Embryonic facial prominence (tissue), 1 donor: Measurements from ENCODE around the gene SLC12A5.

ENCODE experiments used
- DNase-seq: peaks from one replicate; pipeline ENCODE4 v3.0.0-alpha.2; 2016; ENCODE audit errors: extremely low spot score

SLC12A5 gene

DNA sequence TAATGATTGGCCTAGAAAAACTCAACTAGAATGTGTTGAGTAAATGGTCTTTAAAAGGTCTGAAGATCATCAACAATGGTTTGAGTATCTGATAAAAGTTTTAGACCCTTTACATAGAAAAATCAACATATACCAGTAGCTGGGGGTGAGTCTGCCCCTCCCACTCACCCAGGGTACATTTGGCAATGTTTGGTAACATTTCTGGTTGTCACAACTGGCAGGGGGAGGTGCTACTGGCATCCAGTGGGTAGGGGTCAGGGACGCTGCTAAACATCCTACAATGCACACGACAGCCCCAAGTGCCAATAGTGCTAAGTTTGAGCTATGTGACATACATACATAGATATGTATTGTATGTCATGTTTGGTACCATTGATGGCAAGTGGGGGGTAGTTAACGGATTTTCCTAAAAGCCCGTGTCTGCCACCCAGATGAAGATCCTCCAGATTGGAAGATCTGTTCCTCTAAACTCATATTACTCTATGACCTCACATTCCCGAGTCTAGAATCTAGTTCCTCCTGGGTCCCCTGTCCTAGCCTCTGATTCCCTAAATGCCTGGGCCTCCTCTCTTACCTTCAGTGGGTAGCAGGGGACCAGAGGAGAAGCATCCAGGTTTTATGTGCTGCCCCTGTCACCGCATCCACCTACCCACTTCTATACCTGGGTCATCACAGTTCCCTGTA lies 22.9 kb upstream of the SLC12A5 start:
- DNase-seq, result no peak

DNA sequence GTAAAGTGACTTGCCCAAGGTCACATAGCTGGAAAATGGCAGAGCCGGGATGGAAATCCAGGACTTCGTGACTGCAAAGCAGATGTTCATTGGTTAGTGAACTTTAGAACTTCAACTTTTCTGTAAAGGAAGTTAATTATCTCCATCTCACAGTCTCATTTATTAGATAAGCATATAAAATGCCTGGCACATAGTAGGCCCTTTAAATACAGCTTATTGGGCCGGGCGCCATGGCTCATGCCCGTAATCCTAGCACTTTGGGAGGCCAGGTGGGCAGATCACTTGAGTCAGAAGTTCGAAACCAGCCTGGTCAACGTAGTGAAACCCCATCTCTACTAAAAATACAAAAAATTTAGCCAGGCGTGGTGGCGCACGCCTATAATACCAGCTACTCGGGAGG lies 22.1 kb upstream of the SLC12A5 start:
- DNase-seq, result no peak

DNA sequence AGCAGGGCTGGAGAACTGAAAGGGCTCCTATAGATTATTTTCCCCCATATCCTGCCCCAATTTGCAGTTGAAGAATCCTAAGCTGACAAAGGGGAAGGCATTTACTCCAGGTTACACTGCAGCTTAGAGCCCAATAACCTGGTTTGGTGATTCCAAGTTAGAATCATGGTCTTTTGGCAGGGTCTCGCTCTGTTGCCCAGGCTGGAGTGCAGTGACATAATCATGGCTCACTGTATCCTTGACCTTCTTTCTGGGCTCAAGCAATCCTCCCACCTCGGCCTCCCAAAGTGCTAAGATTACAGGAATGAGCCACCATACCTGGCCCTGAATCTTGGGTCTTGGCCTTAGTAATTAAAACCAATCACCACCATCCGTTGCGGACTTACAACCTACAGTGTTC lies 21.3 kb upstream of the SLC12A5 start:
- DNase-seq, result no peak

DNA sequence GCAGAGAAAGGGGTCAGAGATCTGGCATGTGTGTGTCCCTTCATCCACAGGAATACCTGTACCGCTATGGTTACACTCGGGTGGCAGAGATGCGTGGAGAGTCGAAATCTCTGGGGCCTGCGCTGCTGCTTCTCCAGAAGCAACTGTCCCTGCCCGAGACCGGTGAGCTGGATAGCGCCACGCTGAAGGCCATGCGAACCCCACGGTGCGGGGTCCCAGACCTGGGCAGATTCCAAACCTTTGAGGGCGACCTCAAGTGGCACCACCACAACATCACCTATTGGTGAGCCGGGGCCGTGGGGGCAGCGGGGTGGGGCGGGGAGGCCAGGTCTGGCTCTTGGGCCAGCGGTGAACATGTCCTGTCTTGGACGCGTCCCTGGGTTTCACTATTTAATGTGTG lies 19.2 kb upstream of the SLC12A5 start:
- DNase-seq, result no peak

DNA sequence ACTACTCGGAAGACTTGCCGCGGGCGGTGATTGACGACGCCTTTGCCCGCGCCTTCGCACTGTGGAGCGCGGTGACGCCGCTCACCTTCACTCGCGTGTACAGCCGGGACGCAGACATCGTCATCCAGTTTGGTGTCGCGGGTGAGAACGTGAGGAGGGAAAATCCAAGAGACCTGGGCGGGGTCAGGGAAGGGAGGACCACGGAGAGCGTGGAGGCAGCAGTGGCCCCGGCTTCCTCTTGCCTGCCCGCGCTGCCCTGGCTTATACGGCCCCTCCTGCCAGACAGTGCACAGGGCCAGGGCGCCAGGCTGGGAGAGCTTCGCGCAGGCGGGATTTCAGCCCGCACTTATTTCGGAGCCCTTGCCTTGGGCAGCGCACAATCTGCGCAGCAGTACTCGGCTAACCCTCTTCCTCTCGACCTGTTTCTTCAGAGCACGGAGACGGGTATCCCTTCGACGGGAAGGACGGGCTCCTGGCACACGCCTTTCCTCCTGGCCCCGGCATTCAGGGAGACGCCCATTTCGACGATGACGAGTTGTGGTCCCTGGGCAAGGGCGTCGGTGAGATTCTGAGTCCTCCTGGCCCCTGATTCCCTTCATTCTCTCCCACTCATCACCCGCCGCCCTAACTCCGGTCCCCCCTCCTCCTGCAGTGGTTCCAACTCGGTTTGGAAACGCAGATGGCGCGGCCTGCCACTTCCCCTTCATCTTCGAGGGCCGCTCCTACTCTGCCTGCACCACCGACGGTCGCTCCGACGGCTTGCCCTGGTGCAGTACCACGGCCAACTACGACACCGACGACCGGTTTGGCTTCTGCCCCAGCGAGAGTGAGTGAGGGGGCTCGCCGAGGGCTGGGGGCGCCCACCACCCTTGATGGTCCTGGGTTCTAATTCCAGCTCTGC lies 18.3 kb upstream of the SLC12A5 start:
- no peak for DNase-seq

DNA sequence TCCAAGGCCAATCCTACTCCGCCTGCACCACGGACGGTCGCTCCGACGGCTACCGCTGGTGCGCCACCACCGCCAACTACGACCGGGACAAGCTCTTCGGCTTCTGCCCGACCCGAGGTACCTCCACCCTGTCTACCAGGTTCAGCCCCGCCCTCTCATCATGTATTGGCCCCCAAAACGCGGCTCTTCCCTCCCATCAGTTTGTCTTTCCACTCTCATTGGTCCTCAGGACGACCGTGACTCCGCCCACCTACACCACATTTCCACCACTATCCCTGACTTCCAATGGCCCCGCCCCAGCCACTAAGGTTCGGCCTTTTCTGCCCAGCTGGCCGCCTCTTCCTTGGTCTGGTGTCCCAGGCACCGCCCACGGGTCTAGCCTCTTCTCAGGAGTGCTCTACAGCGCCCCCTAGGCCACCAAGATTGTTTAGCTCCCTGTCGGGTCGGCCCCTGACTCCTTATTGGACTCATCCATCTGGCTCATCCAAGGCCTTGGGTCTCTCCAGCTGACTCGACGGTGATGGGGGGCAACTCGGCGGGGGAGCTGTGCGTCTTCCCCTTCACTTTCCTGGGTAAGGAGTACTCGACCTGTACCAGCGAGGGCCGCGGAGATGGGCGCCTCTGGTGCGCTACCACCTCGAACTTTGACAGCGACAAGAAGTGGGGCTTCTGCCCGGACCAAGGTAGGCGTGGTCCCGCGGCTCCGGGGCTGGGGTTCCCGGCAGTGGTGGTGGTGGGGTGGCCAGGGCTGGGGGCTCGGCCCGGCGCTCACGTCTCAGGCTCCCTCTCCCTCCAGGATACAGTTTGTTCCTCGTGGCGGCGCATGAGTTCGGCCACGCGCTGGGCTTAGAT lies 17.2 kb upstream of the SLC12A5 start:
- no peak for DNase-seq

DNA sequence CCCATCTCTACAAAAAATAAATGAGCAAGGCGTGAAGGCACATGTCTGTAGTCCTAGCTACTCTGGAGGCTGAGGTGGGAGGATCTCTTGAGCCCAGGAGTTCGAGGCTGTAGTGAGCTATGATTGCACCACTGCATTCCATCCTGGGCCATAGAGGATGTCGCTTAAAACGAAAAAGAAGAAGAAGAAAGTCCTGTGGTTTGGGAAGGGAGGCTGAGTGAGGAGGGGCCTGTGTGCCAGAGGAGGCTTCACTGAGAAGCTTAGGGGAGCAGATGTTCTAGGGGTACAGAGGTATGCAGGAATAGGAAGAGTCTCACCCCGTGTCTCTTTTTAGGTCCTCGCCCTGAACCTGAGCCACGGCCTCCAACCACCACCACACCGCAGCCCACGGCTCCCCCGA lies 16.1 kb upstream of the SLC12A5 start:
- no peak for DNase-seq

DNA sequence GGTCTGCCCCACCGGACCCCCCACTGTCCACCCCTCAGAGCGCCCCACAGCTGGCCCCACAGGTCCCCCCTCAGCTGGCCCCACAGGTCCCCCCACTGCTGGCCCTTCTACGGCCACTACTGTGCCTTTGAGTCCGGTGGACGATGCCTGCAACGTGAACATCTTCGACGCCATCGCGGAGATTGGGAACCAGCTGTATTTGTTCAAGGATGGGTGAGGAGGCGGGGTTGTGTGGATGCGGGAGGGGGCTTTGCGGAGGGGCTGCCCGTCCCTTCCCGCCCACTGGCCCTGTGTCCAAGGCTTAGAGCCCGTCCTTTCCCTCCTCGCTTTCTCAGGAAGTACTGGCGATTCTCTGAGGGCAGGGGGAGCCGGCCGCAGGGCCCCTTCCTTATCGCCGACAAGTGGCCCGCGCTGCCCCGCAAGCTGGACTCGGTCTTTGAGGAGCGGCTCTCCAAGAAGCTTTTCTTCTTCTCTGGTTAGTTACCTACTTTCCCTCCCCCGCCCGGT lies 15.6 kb upstream of the SLC12A5 start:
- DNase-seq, result no peak

DNA sequence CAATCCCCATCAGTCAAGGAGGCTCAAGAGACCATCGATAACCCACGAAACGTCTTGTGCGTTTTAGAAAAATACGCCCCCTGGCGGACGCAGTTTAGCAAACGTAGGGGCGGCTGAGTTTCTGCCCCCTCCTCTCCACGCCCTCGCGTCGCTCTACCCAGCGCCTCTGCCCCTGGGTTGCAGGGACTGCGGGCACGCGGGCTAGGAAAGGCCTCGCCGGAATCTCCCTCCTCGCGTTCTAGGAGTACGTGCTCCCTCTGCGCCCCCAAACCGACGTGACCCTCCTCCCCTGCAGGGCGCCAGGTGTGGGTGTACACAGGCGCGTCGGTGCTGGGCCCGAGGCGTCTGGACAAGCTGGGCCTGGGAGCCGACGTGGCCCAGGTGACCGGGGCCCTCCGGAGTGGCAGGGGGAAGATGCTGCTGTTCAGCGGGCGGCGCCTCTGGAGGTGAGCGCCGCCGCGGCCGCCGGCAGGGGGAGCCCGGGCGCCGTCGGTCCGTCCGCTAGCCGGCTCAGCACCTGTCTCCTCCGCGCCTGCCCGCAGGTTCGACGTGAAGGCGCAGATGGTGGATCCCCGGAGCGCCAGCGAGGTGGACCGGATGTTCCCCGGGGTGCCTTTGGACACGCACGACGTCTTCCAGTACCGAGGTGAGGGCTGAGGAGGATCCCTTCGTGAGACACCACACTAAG lies 15.0 kb upstream of the SLC12A5 start:
- no peak for DNase-seq

DNA sequence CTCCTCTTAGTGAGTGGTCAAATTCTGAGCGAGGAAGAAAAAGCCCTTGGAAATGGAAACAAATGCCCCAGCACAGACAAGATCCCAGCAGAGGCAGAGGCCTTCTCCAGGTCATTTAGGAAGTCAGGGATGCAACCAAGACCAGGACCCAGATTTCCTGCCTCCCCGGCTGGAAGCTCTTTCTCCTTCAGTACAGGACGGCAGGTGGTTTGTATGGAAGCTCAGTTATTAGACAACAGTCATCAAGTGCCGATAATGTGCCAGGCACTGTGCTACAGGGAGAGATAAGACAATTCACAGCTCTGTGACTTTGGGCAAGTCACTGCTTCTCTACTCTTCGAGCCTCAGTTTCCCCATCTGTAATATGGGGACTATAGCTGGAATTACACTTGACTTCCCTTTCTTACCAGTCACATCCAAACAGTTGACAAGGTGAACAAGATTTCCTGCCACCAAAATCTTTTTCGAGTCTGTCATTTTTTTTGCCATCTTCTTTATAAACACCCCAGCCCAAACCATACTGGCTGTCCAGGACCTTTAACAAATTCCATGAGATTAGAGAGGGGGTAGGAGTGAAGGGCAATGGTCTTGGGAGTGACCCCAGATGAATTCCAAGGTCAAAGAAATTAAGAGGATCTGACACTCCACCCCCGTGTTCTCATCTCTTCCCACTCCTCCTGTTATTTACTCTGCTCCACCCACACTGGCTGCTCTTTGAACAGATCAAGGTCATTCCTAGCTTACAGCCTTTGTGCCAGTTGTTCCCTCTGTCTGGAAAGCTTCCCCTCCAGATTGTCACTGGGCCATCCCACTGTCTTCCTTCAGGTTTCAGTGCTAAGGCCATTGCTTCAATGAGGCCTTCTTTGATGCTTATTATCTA lies 14.3 kb upstream of the SLC12A5 start:
- no peak for DNase-seq

DNA sequence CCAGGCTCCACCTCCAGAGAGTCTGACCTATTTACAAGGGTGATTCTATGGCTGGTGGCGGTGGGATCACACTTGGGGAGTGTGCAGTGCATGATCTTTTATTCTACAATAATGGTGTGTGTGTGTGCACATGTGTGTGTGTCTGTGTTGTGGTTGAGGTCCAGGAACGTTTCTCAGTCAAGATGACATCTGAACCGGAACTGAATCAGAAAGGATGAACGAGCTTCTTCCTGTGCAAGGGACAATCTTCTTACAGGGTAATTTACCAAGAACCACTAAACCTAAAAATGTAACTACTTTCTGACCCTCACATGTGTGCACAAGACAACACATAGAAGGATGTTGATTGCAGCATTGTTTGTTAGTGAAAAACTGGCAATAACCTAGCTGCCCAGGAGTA lies 11.7 kb upstream of the SLC12A5 start:
- no peak for DNase-seq

DNA sequence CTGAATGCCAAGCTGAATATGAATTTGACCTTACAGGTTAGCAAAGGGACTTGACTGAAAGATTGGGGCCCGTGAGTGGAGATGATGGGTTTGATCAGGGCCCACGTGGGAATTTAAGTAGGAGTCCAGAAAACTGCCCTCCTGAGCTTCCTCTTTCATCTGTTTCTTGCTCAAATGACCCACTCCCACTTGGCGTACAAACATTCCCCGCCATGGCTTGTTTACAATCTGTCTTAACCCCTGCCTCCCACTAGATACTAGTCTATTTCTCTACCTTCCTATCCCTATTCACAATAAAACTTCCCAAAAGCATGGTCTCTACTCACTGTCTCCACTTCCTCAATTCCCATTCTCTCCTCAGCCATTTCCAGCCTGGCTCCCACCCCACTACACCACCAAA lies 10.9 kb upstream of the SLC12A5 start:
- no peak for DNase-seq

DNA sequence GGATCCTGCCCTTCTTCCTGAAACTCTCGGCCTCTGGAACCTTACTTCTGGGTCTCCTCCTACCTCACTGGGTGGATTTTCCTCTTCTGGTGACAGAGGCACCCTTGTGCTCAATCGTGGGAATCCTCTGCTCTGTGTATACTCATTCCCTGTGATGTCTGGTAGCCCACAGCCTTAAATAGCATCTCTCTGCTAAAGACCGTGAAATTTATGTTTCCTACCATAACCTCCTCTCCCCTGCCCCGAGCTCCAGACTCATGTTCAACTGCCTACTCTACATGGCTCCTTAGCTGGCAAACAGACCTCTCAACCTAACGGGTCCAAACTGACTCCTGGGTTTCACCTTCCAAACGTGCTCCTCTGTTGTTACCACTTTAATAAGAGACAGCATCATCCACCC lies 10.4 kb upstream of the SLC12A5 start:
- no peak for DNase-seq

DNA sequence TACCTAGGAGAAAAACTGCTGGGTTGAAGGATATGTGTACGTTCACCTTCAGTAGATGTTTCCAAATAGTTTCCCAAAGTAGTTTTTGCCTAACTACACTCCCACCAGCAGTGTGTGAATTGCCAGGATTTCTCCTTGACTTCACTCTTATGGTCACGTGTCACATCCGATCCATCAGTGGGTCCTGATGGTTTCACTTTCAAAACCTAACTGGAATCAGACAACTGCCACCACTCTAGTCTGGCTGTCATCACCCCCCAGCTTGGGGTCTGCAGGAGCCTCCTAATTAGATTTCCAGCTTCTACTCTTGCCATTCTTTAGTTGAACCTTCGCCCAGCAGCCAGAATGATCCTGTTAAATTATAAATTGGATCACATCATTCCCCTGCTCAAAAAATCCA lies 8.5 kb upstream of the SLC12A5 start:
- DNase-seq, result no peak

DNA sequence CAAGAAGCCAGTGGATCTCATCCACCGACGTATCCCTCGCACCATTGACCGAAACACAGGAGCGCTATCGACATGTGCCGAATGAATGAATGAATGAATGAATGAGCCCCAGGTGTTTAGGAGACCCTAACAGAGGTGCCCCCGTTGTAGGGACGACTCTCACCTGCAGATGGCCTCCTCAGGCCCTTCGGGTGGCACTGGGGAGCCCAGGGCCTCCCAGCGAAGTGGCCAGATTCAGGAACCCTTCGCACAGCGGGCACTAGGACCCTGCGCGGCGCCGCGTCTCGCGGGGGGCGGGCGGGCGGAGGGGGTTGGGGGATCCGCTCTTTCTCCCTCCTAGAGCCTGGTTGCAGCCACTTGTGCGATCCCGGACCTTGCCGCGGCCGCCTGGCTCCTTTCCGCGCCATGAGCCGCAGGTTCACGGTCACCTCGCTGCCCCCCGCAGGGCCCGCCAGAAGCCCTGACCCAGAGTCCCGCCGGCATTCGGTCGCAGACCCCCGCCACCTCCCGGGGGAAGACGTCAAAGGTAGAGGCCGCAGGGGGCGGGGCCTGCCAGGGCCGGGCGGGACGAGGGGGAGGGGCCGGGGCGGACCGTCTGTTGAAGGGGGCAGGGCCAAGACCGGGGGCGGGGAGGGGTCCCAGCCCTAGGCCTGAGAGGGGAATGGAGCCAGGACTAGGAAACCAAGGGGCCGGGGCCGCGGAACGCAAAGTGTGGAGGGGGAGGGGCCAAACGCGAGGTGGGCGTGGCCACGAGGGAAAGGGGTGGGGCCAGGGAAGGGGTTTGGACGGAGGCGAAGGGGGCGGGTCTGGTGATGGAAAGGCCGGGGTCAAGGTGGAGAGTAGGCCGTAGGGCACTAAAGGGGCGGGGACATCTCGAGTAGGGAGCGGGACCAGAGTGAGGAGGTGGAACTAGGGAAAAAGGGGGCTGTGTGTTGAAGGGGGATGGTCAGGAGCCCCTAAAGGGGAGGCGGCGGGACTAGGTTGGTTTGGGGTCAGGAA lies 7.4 kb upstream of the SLC12A5 start:
- DNase-seq, result no peak

DNA sequence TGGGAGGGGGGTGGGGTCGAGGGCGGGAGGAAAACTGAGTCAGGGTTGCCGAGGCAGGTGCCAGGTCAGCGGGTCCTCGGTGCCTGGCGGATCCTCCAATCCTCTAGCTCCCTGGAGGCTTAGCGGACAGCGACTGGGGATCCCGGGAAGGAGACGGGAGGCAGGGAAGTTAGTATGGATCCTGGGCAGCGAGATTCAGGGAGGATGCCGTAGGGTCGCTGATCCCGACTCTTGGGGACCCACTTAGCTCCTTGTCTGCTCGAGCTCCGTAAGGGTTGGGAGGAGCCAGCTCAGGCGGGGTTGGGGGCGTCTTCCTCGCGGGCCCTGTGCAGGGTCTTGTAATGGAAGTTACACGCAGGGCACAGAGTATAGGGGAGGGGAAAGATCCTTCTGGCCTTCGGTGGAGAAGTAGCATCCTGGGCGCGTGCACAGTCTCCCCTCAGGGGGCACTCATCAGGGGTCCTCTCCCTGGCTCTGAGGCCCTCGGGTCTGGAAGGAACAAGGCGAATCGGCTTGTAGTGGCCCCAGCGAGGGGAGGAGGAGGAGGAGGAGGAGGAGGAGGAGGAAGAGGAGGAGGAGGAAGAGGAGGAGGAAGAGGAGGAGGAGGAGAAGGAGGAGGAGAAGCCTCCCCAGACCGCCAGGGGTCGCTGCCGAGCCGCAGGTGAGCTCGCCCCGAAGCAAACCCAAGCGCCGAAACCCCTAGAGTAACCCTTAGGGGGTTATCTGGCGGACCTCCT lies 6.4 kb upstream of the SLC12A5 start:
- DNase-seq, result no peak

DNA sequence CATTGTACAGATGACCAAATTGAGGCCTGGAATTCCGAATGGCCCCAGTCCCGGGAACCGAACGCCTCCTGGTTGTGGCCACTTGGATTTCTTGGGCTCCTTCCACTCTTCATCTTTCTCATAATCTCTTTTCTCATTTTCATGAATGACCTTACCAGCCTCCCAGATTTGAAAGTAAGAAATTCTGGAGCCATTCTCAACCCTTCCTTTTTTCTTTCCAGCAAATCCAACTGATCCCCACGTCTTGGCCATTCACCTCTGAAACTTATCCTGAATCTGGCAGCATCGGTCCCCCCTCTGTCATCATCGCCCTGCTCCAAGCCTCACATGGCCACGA lies 5.9 kb upstream of the SLC12A5 start:
- no peak for DNase-seq

DNA sequence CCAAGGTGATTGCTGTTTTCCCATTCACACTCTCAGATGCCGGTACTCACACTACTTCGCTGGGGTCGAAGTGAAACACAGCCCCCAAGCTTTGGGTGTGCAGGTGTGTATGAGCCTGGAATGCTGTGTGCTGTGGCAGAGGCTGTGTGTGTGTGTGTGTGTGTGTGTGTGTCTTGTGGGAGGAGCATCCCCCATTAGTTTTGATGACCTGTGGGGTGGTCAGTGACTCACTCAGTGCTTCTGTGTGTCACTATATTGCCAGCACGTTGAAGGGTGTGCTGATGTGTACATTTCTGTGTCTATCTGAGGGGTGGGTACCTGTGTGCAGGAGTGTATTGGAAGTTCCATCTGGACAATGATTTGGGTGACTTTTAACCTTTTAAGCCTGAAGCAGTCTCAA lies 5.0 kb upstream of the SLC12A5 start:
- DNase-seq, result no peak

DNA sequence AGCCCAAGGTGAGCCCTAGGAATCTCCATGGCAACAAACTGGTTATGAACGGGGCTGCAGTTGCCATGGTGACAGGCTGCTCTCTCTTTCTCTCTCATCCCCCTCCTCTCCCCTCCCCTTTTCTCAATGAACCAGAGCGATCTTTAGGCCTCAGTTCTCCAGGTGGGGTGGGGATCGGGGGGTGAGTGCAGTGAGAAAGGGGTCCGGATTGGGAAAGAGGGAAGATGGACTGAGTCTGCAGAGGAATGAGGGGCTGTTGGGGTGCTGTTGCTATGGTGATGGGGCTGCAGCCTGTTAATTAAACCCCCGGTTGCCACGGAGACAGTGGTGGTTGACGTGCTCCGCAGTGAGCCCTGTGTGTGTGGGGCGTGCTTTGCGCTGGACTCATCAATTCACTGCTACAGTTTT lies 3.6 kb upstream of the SLC12A5 start:
- no peak for DNase-seq
